Activated CD4-positive, alpha-beta T cell treated with anti-CD3 and anti-CD28 coated beads for 36 hours (primary cell): Measurements from ENCODE around the gene STAT3. TPM values are rescaled to one million over a fixed set of nuclear protein-coding genes. Genes with fewer than 3 reads are reported as not detected.
"Not testable (repeated sequence)": the region's sequence is repeated elsewhere in the genome, so short reads cannot be mapped to it uniquely, and the experiment has no call there.

ENCODE experiments used
- ATAC-seq: fragments of 200-7000 bp; cut with Tn5 transposase; one replicate; pipeline ENCODE4 v1.10.0; 2021; ENCODE audit warnings: mild to moderate bottlenecking, moderate library complexity
- CTCF ChIA-PET: fragments of 350-600 bp; sonication (Branson Sonifier 250); formaldehyde crosslinking; loops from one replicate; lab custom pipeline; 2021; ENCODE audit warnings: antibody characterized with exemption; lab: Charles Lee
- POLR2A ChIA-PET: fragments of 350-600 bp; sonication (Branson Sonifier 250); formaldehyde crosslinking; loops from one replicate; lab custom pipeline; 2021; ENCODE audit warnings: antibody characterized with exemption, inconsistent platforms; lab: Charles Lee
- DNase-seq: peaks from one replicate; pipeline ENCODE4 v3.0.0-alpha.2; 2020
- H3K27ac Mint-ChIP-seq: one replicate; pipeline ENCODE4 v1.8.0; 2021; ENCODE audit warnings: mixed read lengths
- H3K27me3 Mint-ChIP-seq: one replicate; pipeline ENCODE4 v1.8.0; 2021; ENCODE audit warnings: mixed read lengths
- H3K36me3 Mint-ChIP-seq: one replicate; pipeline ENCODE4 v1.8.0; 2021; ENCODE audit warnings: low read depth, mixed read lengths
- H3K4me1 Mint-ChIP-seq: one replicate; pipeline ENCODE4 v1.8.0; 2021; ENCODE audit warnings: mixed read lengths
- H3K4me3 Mint-ChIP-seq: one replicate; pipeline ENCODE4 v1.8.0; 2021; ENCODE audit warnings: mild to moderate bottlenecking, moderate library complexity, mixed read lengths
- H3K9me3 Mint-ChIP-seq: one replicate; pipeline ENCODE4 v1.8.0; 2021; ENCODE audit warnings: low read depth, mixed read lengths
- intact Hi-C, 2 experiments: fragments of 100-400 bp; cut with DNase I in 1 of 2; cut with micrococcal nuclease in 1 of 2; formaldehyde crosslinking; loops; one replicate each; pipeline versions ENCODE4 v1.14.2 to v1.15.1; 2022 to 2024; cut with DNase I, micrococcal nuclease
- total RNA-seq, 2 experiments: library from RNA; stranded (reverse); gene quantifications; one replicate each; pipeline ENCODE4 v1.2.3, GENCODE V29; 2021

Gene STAT3
- total RNA-seq, 2 experiments from 2014 or later, result 332 to 345 TPM

DNA sequence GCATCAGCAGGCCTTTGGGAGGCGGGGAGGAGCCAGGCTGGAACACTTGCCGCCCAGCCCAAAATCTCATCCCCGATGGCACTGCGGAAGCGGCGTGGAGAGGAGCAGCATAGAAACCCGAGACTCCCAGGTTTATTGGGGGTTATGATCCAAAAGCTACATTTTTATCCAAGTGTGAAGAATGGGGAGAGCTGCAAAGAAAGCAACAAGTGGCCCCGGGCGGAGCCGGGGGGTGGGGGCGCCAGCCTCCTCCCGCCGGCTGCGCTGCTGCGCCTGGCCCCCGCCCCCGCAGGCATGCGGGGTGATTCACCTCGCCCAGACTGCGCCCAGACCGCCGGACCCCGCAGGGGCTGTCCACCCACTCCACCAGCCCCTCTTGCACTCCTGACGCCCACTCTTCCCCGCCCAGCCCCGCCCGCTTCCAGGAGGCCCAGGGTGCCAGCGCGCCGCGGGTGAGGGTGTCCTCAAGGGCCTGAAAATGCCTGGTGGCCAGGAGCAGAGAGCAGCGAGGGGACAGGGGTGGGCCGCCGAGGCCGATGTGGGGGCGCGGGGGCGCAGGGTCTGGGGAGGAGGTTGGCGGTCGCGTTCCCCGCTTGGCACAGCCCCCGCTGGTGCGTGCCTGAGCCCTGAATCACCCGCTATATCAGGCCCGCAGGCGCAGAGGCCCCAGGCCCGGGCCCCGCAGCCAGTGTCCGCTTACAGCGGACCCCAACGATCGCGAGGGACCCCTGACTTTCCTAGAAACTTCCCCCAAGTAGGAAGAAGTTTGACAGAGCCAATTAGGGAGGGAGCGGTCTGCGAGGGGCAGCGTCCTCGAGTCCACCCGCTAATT, 33.5 kb upstream of the STAT3 start:
- intact Hi-C loops, result loop anchor here in 1 of 2 experiments (5.0 kb wide), 1 partner anchor 239 kb away; the partner anchor contains the start of gene KCNH4
- ChIA-PET POLR2A (interaction anchor here (0.5 kb wide), 1 partner anchor 184 kb away, joined by 3 read pairs; no protein-coding TSS in a partner anchor), CTCF (interaction anchor here (0.6 to 2.6 kb wide), 10 partner anchors 9 to 157 kb away, joined by 3 to 18 read pairs (median 4); no protein-coding TSS in a partner anchor)
- ATAC-seq (peak; percentile 48), DNase-seq (peak; percentile 49)
- Mint-ChIP-seq H3K36me3 (no peaks in the 10 kb centered on the region), H3K27ac (no peak overlapping the region), H3K4me3 (peak overlapping the region; percentile 75), H3K4me1 (peaks cover 19% of the 10 kb centered on the region), H3K9me3 (no peaks in the 10 kb centered on the region), H3K27me3 (peaks cover 26% of the 10 kb centered on the region)

DNA sequence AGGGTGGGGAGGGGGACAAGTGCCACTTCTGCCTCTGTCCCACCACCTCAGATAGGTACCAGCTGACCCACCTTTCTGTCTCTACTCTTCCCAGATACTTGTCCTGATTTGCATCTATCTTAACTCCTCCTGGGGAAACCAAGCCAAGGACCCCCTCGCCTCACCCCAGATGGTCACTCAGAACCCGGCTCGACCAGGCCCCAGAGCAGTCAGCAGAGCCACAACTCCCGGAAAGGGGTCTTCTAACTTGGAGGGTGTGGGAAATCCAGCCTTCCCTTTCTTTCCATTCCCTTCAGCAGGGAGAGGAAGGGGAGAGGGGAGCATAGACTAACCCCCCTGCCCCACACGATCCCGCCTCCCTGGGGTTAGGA, 32.9 kb upstream of the STAT3 start:
- Mint-ChIP-seq H3K4me1 (peaks cover 21% of the 10 kb centered on the region), H3K9me3 (no peaks in the 10 kb centered on the region), H3K4me3 (peak overlapping the region; percentile 57), H3K36me3 (no peaks in the 10 kb centered on the region), H3K27ac (no peak overlapping the region), H3K27me3 (peaks cover 26% of the 10 kb centered on the region)
- ATAC-seq (no peak), DNase-seq (no peak)
- intact Hi-C loops, result loop anchor here in 1 of 2 experiments (5.0 kb wide), 1 partner anchor 239 kb away; the partner anchor contains the start of gene KCNH4
- POLR2A ChIA-PET, result no interaction called here
- CTCF ChIA-PET, result interaction anchor here (0.9 to 1.0 kb wide), 2 partner anchors 106 to 131 kb away, joined by 3 read pairs; no protein-coding TSS in a partner anchor

DNA sequence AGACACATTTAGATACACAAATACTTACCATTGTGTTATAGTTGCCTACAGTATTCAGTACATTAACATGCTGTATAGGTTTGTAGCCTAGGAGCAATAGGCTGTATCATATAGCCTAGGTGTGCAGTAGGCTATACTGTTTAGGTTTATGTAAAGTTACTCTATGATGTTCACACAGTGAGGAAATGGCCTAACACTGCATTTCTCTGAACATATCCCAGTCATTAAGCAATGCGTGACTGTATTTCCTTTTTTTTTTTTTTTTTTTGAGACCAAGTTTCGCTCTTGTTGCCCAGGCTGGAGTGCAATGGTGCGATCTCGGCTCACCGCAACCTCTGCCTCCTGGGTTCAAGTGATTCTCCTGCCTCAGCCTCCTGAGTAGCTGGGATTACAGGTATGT, 29.7 kb upstream of the STAT3 start:
- Mint-ChIP-seq H3K4me1 (peaks cover 41% of the 10 kb centered on the region), H3K27me3 (peaks cover 13% of the 10 kb centered on the region)
- ATAC-seq, H3K9me3 Mint-ChIP-seq, DNase-seq, H3K36me3 Mint-ChIP-seq, H3K4me3 Mint-ChIP-seq, intact Hi-C loops, POLR2A ChIA-PET, H3K27ac Mint-ChIP-seq: not testable (repeated sequence)
- CTCF ChIA-PET, result interaction anchor here (0.7 to 0.8 kb wide), 2 partner anchors 38 to 98 kb away, joined by 3 to 4 read pairs; no protein-coding TSS in a partner anchor

DNA sequence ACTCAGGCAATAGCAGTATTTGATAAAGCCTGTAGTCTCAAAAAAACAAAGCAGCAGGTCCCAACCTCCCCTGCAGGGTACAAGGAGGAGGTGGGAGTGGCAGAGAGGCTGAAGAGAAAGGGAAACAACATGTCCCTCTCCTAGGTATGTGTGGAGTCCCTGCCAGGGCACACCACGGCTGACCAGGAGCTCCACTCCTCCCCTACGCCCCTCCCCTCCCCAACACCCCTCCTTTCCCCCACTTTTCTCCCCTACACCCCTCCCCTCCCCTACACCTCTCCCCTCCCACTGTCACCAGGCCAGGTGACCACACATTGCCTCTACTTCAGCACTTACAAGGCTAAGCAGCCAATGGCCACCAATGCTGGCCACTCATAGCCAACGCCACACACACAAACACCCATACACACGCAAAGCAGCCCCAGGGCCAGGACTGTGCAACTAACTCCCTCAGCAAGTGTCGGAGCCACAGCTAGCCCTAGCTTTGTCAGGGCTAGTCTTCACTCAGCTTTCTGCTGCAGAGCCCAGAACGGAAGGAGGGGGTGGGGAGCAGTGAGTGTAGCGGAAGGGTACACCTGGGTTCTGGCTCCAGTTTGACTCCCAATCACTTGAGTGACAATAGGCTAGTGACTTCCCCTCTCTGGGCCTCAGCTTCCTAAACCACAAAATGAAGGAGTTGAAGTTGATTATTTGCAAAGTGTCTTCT, 26.6 kb upstream of the STAT3 start:
- CTCF ChIA-PET, result interaction anchor here (0.5 to 2.9 kb wide), 14 partner anchors 9 to 192 kb away, joined by 3 to 21 read pairs (median 4); no protein-coding TSS in a partner anchor
- DNase-seq (peak; percentile 86), ATAC-seq (peak; percentile 98)
- Mint-ChIP-seq H3K4me3 (peak overlapping the region; percentile 50), H3K27me3 (no peaks in the 10 kb centered on the region), H3K36me3 (no peaks in the 10 kb centered on the region), H3K9me3 (no peaks in the 10 kb centered on the region), H3K4me1 (peaks cover 26% of the 10 kb centered on the region), H3K27ac (peak overlapping the region; percentile 55)
- intact Hi-C loops, result no loop called here
- POLR2A ChIA-PET, result interaction anchor here (0.6 to 0.8 kb wide), 4 partner anchors 8 to 106 kb away, joined by 3 to 4 read pairs (median 4); partner anchors contain the start of gene STAT3

DNA sequence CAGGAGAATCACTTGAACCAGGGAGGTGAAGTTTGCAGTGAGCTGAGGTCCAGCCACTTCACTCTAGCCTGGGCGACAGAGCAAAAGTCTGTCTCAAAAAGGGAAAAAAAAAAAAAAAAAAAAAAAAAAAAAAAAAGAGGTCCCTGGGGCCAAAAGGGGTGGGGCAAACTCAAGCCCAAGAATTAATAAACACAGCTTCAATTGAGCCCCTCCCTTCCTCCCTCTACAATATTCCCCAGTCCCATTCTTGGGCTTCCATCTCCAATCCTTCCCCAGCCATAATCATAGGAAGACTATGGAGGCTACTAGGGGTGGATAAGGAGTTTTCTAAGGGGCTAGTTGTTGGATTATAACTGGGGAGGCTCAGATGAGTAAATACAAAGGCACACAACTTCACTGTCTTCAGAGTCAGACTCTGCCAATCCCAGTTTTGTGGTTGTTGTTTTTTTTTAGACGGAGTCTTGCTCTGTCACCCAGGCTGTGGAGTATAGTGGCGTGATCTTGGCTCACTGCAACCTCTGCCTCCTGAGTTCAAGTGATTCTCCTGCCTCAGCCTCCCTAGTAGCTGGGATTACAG, 25.3 kb upstream of the STAT3 start:
- Mint-ChIP-seq H3K9me3 (no peaks in the 10 kb centered on the region), H3K36me3 (no peaks in the 10 kb centered on the region), H3K4me1 (peaks cover 21% of the 10 kb centered on the region), H3K27ac (no peak overlapping the region), H3K4me3 (no peak overlapping the region), H3K27me3 (no peaks in the 10 kb centered on the region)
- DNase-seq, result no peak
- no peak for ATAC-seq
- POLR2A ChIA-PET, result interaction anchor here (0.6 kb wide), 1 partner anchor 21 kb away, joined by 3 read pairs; no protein-coding TSS in a partner anchor
- CTCF ChIA-PET, result interaction anchor here (0.7 to 1.4 kb wide), 3 partner anchors 91 to 101 kb away, joined by 3 to 6 read pairs (median 4); no protein-coding TSS in a partner anchor
- intact Hi-C loops, result no loop called here

GRCh38 chr17:42411905-42412679, 23.9 kb upstream of the STAT3 start:
- POLR2A ChIA-PET, result interaction anchor here (0.7 kb wide), 1 partner anchor 190 kb away, joined by 3 read pairs; no protein-coding TSS in a partner anchor
- H3K9me3 Mint-ChIP-seq, result no peaks in the 10 kb centered on the region
- H3K27ac Mint-ChIP-seq, result no peak overlapping the region
- H3K4me3 Mint-ChIP-seq, result no peak overlapping the region
- ATAC-seq (no peak), DNase-seq (no peak)
- H3K4me1 Mint-ChIP-seq, result peaks cover 28% of the 10 kb centered on the region
- CTCF ChIA-PET, result interaction anchor here (0.7 to 2.1 kb wide), 3 partner anchors 8 to 143 kb away, joined by 3 to 4 read pairs (median 3); no protein-coding TSS in a partner anchor
- no peaks in the 10 kb centered on the region for H3K27me3 Mint-ChIP-seq
- intact Hi-C loops, result no loop called here
- no peaks in the 10 kb centered on the region for H3K36me3 Mint-ChIP-seq

DNA sequence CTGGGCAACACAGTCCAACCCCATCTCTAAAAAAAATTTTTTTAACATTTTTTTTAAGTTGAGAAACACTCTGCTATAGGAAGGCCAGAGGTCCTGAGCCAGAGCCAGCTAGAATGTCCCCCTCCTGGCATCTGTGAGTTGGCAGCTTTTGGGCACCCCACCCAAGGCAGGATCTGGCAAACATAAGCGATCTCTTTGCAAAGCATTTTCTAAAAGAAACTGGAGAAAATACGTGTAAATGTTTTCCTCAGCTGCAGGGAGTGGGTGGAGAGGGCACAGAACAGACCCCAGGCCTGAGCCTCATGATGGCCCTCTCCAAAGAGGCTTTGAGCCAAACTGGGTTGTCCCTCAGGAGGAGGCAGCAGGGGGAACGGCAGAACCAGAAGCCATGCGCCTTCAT, 23.1 kb upstream of the STAT3 start:
- Mint-ChIP-seq H3K27me3 (no peaks in the 10 kb centered on the region), H3K36me3 (no peaks in the 10 kb centered on the region), H3K4me1 (peaks cover 31% of the 10 kb centered on the region), H3K27ac (no peak overlapping the region), H3K9me3 (no peaks in the 10 kb centered on the region), H3K4me3 (no peak overlapping the region)
- ChIA-PET CTCF (interaction anchor here (0.6 to 2.1 kb wide), 7 partner anchors 9 to 230 kb away, joined by 3 to 5 read pairs (median 3); partner anchors contain the start of gene KCNH4), POLR2A (interaction anchor here (0.7 kb wide), 1 partner anchor 189 kb away, joined by 3 read pairs; no protein-coding TSS in a partner anchor)
- no peak for ATAC-seq
- intact Hi-C loops, result no loop called here
- no peak for DNase-seq

GRCh38 chr17:42410319-42410685, 22.1 kb upstream of the STAT3 start:
- no peak for ATAC-seq
- no peak for DNase-seq
- intact Hi-C loops, result no loop called here
- CTCF ChIA-PET, result interaction anchor here (0.9 to 9.9 kb wide), 6 partner anchors 10 to 229 kb away, joined by 3 to 228 read pairs (median 4); partner anchors contain the start of gene KCNH4
- Mint-ChIP-seq H3K27ac (no peak overlapping the region), H3K4me3 (no peak overlapping the region), H3K36me3 (no peaks in the 10 kb centered on the region), H3K4me1 (peaks cover 26% of the 10 kb centered on the region), H3K9me3 (no peaks in the 10 kb centered on the region), H3K27me3 (no peaks in the 10 kb centered on the region)
- POLR2A ChIA-PET, result no interaction called here

DNA sequence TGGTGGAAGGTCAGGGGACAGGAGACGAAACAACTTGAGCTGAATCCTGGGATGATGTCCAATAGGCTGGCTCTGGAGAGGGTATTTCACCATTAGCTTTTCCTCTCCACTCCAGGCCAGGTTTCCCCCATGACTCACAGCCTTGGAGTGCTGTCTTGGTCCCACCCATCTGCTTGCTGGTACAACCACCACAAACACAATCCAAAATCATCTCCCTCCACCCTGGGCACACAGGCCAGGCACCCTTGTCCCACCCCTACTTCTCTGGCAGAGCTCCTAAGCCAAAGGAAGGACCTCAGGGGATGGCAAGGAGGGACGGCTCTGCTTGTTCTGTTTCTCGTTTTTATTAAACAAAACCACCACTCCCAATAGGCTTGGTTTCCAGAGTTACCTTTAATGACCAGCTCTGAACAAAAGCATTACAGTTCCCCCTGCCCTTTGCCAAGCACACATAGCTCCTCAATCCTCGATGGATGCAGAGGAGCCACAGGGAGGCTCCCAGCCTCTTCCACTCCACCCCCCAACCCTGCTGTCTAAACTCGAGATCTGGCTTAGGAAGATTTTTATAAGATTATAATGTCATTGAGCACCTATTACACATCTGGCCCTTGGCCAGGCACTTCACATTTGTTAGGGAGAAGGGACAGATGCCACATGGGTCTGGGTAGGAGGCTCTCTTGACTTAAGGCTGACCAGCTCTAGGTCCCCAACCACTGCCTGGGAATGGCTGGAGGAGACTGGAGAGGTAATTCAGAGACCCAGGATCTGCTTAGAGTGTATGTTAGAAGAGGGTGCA, 21.5 kb upstream of the STAT3 start:
- Mint-ChIP-seq H3K4me1 (peaks cover 20% of the 10 kb centered on the region), H3K9me3 (no peaks in the 10 kb centered on the region), H3K4me3 (no peak overlapping the region), H3K36me3 (no peaks in the 10 kb centered on the region), H3K27me3 (no peaks in the 10 kb centered on the region), H3K27ac (no peak overlapping the region)
- DNase-seq, result no peak
- no peak for ATAC-seq
- CTCF ChIA-PET, result interaction anchor here (0.6 to 9.9 kb wide), 5 partner anchors 67 to 228 kb away, joined by 3 to 228 read pairs (median 4); partner anchors contain the start of gene KCNH4
- intact Hi-C loops, result loop anchor here in 1 of 2 experiments (5.0 kb wide), 1 partner anchor 442 kb away; the partner anchor contains the start of gene CNP
- POLR2A ChIA-PET, result interaction anchor here (0.5 to 0.6 kb wide), 2 partner anchors 159 to 588 kb away, joined by 3 to 6 read pairs; partner anchors contain the start of gene RPL27
